OCI-LY3 (cell line): Measurements from ENCODE around the gene LDHAL6B.

Experiments
- H2AFZ ChIP-seq: fragments of 200-600, 300-600 bp; shearing (Covaris generic); 2 replicates; pipeline ENCODE4 v1.6.0; 2014; ENCODE audit warnings: antibody characterized with exemption, low read depth, low read length
- H3K27ac ChIP-seq: fragments of 200-600, 300-600 bp; sonication (generic); 2 replicates; pipeline ENCODE4 v1.5.1; 2014; ENCODE audit warnings: mild to moderate bottlenecking, low read length, moderate library complexity, mixed read lengths
- H3K27me3 ChIP-seq: fragments of 200-600, 300-600 bp; sonication (generic); 2 replicates; pipeline ENCODE4 v1.6.1; 2014; ENCODE audit warnings: low read depth, low read length, mixed read lengths
- H3K36me3 ChIP-seq: fragments of 200-600, 300-600 bp; sonication (generic); replicated peaks from 2 replicates; pipeline ENCODE3; 2014; ENCODE audit warnings: low read depth, low read length, mixed read lengths
- H3K4me1 ChIP-seq: fragments of 300-600, 200-600 bp; sonication (generic); 2 replicates; pipeline ENCODE4 v1.6.1; 2014; ENCODE audit warnings: low read length, mixed read lengths
- H3K4me2 ChIP-seq: fragments of 200-600, 300-600 bp; sonication (generic); 2 replicates; pipeline ENCODE4 v1.6.1; 2014; ENCODE audit warnings: low read length, mixed read lengths
- H3K4me3 ChIP-seq: fragments of 300-600, 200-600 bp; sonication (generic); 2 replicates; pipeline ENCODE4 v1.5.1; 2014; ENCODE audit warnings: antibody characterized with exemption, mild to moderate bottlenecking, low read length, moderate library complexity
- H3K79me2 ChIP-seq: fragments of 300-600, 200-600 bp; shearing (Covaris generic); 2 replicates; pipeline ENCODE4 v1.6.1; 2014; ENCODE audit warnings: mild to moderate bottlenecking, low read length, mixed read lengths
- H3K9ac ChIP-seq: fragments of 300-600, 200-600 bp; shearing (Covaris generic); 2 replicates; pipeline ENCODE4 v1.6.0; 2014; ENCODE audit warnings: mild to moderate bottlenecking, low read length, moderate library complexity
- H3K9me3 ChIP-seq: fragments of 200-600, 300-600 bp; shearing (Covaris generic); 2 replicates; pipeline ENCODE4 v1.6.1; 2014; ENCODE audit warnings: low read length, mixed read lengths; ENCODE audit not compliant: insufficient read depth
- H4K20me1 ChIP-seq: fragments of 200-600, 300-600 bp; sonication (generic); 2 replicates; pipeline ENCODE4 v1.6.1; 2016; ENCODE audit warnings: low read length, mixed read lengths; ENCODE audit not compliant: insufficient read depth
- CTCF ChIP-seq: fragments of 200-600, 300-600 bp; sonication (generic); IDR thresholded peaks from 2 replicates; pipeline ENCODE4 v1.5.1; 2014; ENCODE audit warnings: antibody characterized with exemption, low read length, low read depth
- EZH2phosphoT487 ChIP-seq: fragments of 200-600 bp; shearing (Covaris generic); IDR thresholded peaks from 2 replicates; pipeline ENCODE4 v1.6.1; 2018; ENCODE audit warnings: antibody characterized with exemption, mixed run types, low read depth

Gene LDHAL6B

GRCh38 chr15:59237924-59238331 is 31.3 kb downstream of the LDHAL6B start:
- Histone ChIP-seq H3K9ac (peak overlapping the region; percentile 55), H3K36me3 (peaks cover 7% of the 10 kb centered on the region), H3K9me3 (no peaks in the 10 kb centered on the region), H2AFZ (no peak overlapping the region), H3K27ac (peak overlapping the region; percentile 86), H3K27me3 (no peaks in the 10 kb centered on the region), H3K79me2 (0 out of 2 replicates have a peak, but pooled peaks cover 4% of the 10 kb centered on the region), H3K4me3 (peak overlapping the region; percentile 66), H3K4me1 (peaks cover 45% of the 10 kb centered on the region), H3K4me2 (peak overlapping the region; percentile 80), H4K20me1 (no peaks in the 10 kb centered on the region)
- no peak for TF ChIP-seq CTCF
- TF ChIP-seq EZH2phosphoT487 = no peak

- TF ChIP-seq CTCF (no peak), EZH2phosphoT487 (no peak)
- H3K4me1 ChIP-seq = peaks cover 65% of the 10 kb centered on the region
- 0 out of 2 replicates have a peak, but pooled peaks cover 4% of the 10 kb centered on the region for H3K79me2 ChIP-seq
Measured at GRCh38 chr15:59240036-59240435, 33.4 kb downstream of the LDHAL6B start.

GRCh38 chr15:59242649-59243048 is 36.0 kb downstream of the LDHAL6B start:
- TF ChIP-seq EZH2phosphoT487 = no peak
- TF ChIP-seq CTCF = no peak
- Histone ChIP-seq H3K9me3 (no peaks in the 10 kb centered on the region), H3K36me3 (no peaks in the 10 kb centered on the region), H2AFZ (no peak overlapping the region), H4K20me1 (no peaks in the 10 kb centered on the region), H3K4me3 (no peak overlapping the region), H3K27me3 (no peaks in the 10 kb centered on the region), H3K4me2 (no peak overlapping the region), H3K9ac (no peak overlapping the region), H3K4me1 (peaks cover 75% of the 10 kb centered on the region), H3K27ac (no peak overlapping the region), H3K79me2 (no peaks in the 10 kb centered on the region)

More at GRCh38 chr15:59240036-59240435, 33.4 kb downstream of the LDHAL6B start:
- no peaks in the 10 kb centered on the region for H4K20me1 ChIP-seq
- H3K27ac ChIP-seq = no peak overlapping the region
- no peak overlapping the region for H2AFZ ChIP-seq
- H3K27me3 ChIP-seq = no peaks in the 10 kb centered on the region
- no peak overlapping the region for H3K4me3 ChIP-seq
- H3K4me2 ChIP-seq = no peak overlapping the region
- peaks cover 7% of the 10 kb centered on the region for H3K36me3 ChIP-seq
- H3K9me3 ChIP-seq = no peaks in the 10 kb centered on the region
- no peak overlapping the region for H3K9ac ChIP-seq

- Histone ChIP-seq H3K9me3 (no peaks in the 10 kb centered on the region), H3K27ac (peak overlapping the region; percentile 95), H3K9ac (peak overlapping the region; percentile 30; the same call in 1 of the 2 replicates), H3K4me3 (no peak overlapping the region; the same call in 1 of the 2 replicates), H2AFZ (no peak overlapping the region), H3K4me1 (peaks cover 74% of the 10 kb centered on the region), H3K79me2 (no peaks in the 10 kb centered on the region), H3K4me2 (peak overlapping the region; percentile 81; the same call in 1 of the 2 replicates), H3K36me3 (no peaks in the 10 kb centered on the region), H4K20me1 (no peaks in the 10 kb centered on the region), H3K27me3 (no peaks in the 10 kb centered on the region)
- TF ChIP-seq EZH2phosphoT487 (no peak), CTCF (no peak)
Measured at GRCh38 chr15:59243622-59244021, 37.0 kb downstream of the LDHAL6B start.
